Heart right ventricle (tissue), 16 donors: ENCODE measurements around the gene MAGED1. TPM values are rescaled to one million over a fixed set of nuclear protein-coding genes. Genes with fewer than 3 reads are reported as not detected.
A peak's percentile ranks its signal among the peaks of the same experiment; 100 is the strongest.

Experiments
- ATAC-seq, 8 donors: fragments of 200-7000 bp; cut with Tn5 transposase; one replicate each; pipeline ENCODE4 v1.9.1; 2020; ENCODE audit warnings: mild to moderate bottlenecking in 8 of 8, moderate library complexity in 8 of 8, moderate number of reproducible peaks in 1 of 8
- DNase-seq, 2 donors: peaks; one replicate each; pipeline ENCODE4 v3.0.0-alpha.2; 2020
- H3K27ac ChIP-seq, 10 donors: fragments of 200-600 bp; sonication (generic) in 2 of 10; one replicate each; pipeline versions ENCODE4 v1.5.0 to v1.8.0; 2020 to 2022; ENCODE audit warnings: mild to moderate bottlenecking in 3 of 10
- H3K27me3 ChIP-seq, 7 donors: fragments of 200-600 bp; one replicate each; pipeline ENCODE4 v1.8.0; 2021 to 2022; ENCODE audit warnings: mild to moderate bottlenecking in 2 of 7
- H3K36me3 ChIP-seq, 9 donors: fragments of 200-600 bp; sonication (generic) in 1 of 9; one replicate each; pipeline versions ENCODE4 v1.5.0 to v1.8.0; 2020 to 2022; ENCODE audit warnings: mild to moderate bottlenecking in 2 of 9
- H3K4me1 ChIP-seq, 9 donors: fragments of 200-600 bp; sonication (generic) in 1 of 9; one replicate each; pipeline versions ENCODE4 v1.5.0 to v1.8.0; 2020 to 2022; ENCODE audit warnings: mild to moderate bottlenecking in 4 of 9
- H3K4me3 ChIP-seq, 10 donors: fragments of 200-600 bp; sonication (generic) in 2 of 10; one replicate each; pipeline versions ENCODE4 v1.5.0 to v1.8.0; 2020 to 2022; ENCODE audit warnings: mild to moderate bottlenecking in 7 of 10, moderate library complexity in 2 of 10
- H3K9me3 ChIP-seq, 11 donors: fragments of 200-600 bp in 10 of 11; sonication (generic) in 2 of 11; one replicate each; pipeline versions ENCODE4 v1.5.0 to v1.8.0; 2013 to 2022; ENCODE audit warnings: mild to moderate bottlenecking in 2 of 11, control low read depth in 1 of 11, moderate library complexity in 1 of 11
- CTCF ChIP-seq, 9 donors: fragments of 200-600 bp; sonication (generic) in 2 of 9; IDR thresholded peaks; one replicate each; pipeline versions ENCODE4 v1.5.0 to v1.8.0; 2021 to 2022; ENCODE audit warnings: antibody characterized with exemption in 9 of 9, mild to moderate bottlenecking in 5 of 9, moderate library complexity in 1 of 9
- WGBS, 2 donors: extraction: QIAGEN DNeasy Blood & Tissue Kit; methylation state at CpG; one replicate each; pipeline ENCODE4 v1.1.7; 2013; ENCODE audit warnings: inconsistent platforms in 1 of 2; 5-methylcytosine and 5-hydroxymethylcytosine counted together
- intact Hi-C, 10 donors: fragments of 100-400 bp; cut with DNase I; formaldehyde crosslinking; loops; one replicate each; pipeline versions ENCODE4 v1.11.1 to v1.14.2; 2022
- long read RNA-seq, 3 donors: library from polyadenylated mRNA; unstranded; transcript quantifications; one replicate each; pipeline ENCODE4 v2.0.0, GENCODE V29; 2020 to 2021
- polyA plus RNA-seq, 2 donors: library from polyadenylated mRNA; stranded (reverse); fragments of 200-250 nt; gene quantifications; one replicate each; pipeline ENCODE4 v1.2.3, GENCODE V29; 2013
- total RNA-seq, 10 donors: library from RNA; stranded (reverse); fragmentation: NEBNext Ultra II Directional in 3 of 10; extraction: Animal tissue kit (Norgen Biotek cat#: 25700) in 3 of 10; gene quantifications; one replicate each; pipeline versions ENCODE4 v1.2.1 to v1.2.4, GENCODE V29; 2021 to 2023
- donor health status: Arrhythmogenic right ventricular cardiomyopathy.
- donor health status: ischemic (EF 13 %, LVEDD 7.1; RV severe dilation, severe dysfunction).
- donor health status: healthy with polysubstance abuse.
- donor health status: DM: no; HTN: yes; CAD: no.
- donor health status: DM: no; HTN: no; CAD: no.
- donor health status: ischemic (EF 25% LVEDD 6.9; RV normal size, moderate dysfunction).
- donor health status: ischemic (EF 25% LVEDD 5.7; RV mildly dilated, moderate dysfunction).
- donor health status: healthy.
- donor health status: DM: yes; HTN: yes; CAD: no.
- donor health status: Ischemic cardiomyopathy.
- donor health status: ischemic (EF 35%, LVEDD 5.7; RV mildly dilated, moderate dysfunction).
- donor health status: nonischemic (EF 11% LVEDD 7.7; RV severe dilation, severe dysfunction).
- donor health status: DM: yes; HTN: yes; CAD: no.
- donor health status: PGD.
- donor health status: ischemic (EF 29% LVEDD 5.4; RV normal size, mild dysfunction).
- donor health status: nonischemic (EF 23%, LVEDD 6.1; RV moderate dilation, normal function).

The MAGED1 gene
- total RNA-seq (100 to 1,000 TPM in 2 of 10 donors, 10 to 100 TPM in 8; 64.4 to 103 (median 83.0) TPM), polyA plus RNA-seq (10 to 100 TPM; 13.8 to 36.9 TPM)
- long read RNA-seq, donor 1, transcript MAGED1-201 (13 exons, 2,747 nt): major isoform, 20 of 67 reads
- long read RNA-seq, donor 1, transcript MAGED1-204 (13 exons, 2,701 nt): minor isoform, 11 of 67 reads
- long read RNA-seq, donor 1, partial matches to known transcripts: 34 of 67 reads
- long read RNA-seq, donor 1, other reads (novel, unspliced or antisense): 2 of 67 reads
- long read RNA-seq, donor 2, transcript MAGED1-204 (13 exons, 2,701 nt): major isoform, 11 of 73 reads
- long read RNA-seq, donor 2, transcript MAGED1-201 (13 exons, 2,747 nt): major isoform, 11 of 73 reads
- long read RNA-seq, donor 2, partial matches to known transcripts: 44 of 73 reads
- long read RNA-seq, donor 2, other reads (novel, unspliced or antisense): 7 of 73 reads
- long read RNA-seq, donor 3, transcript MAGED1-201 (13 exons, 2,747 nt): minor isoform, 34 of 221 reads
- long read RNA-seq, donor 3, transcript MAGED1-204 (13 exons, 2,701 nt): major isoform, 43 of 221 reads
- long read RNA-seq, donor 3, partial matches to known transcripts: 137 of 221 reads
- long read RNA-seq, donor 3, other reads (novel, unspliced or antisense): 7 of 221 reads

- peaks cover 0 to 29% (median 0%) of the 10 kb centered on the region in 9 donors for H3K4me1 ChIP-seq
- 1% methylated on average over 27 to 35 of the region's 35 CpGs for WGBS, 2 donors
- H3K36me3 ChIP-seq: peaks cover 0 to 20% (median 0%) of the 10 kb centered on the region in 9 donors
These were observed at the start of gene MAGED1 for GRCh38 chrX:51892921-51893745. TSS of gene MAGED1 (plus strand) at chrX:51893623. CDS start at chrX:51894305, 682 bp downstream.

GRCh38 chrX:51847463-51847862, 46.0 kb upstream of the MAGED1 start:
- 44 to 61% methylated on average over 3 of the region's 3 CpGs for WGBS, 2 donors
- H3K27ac ChIP-seq: no peak overlapping the region
- H3K36me3 ChIP-seq: no peaks in the 10 kb centered on the region
- no peak for DNase-seq
- intact Hi-C loops: no loop called here
- no peaks in the 10 kb centered on the region for H3K27me3 ChIP-seq
- TF ChIP-seq CTCF (IDR thresholded peaks at IDR 0.05): no peak
- ATAC-seq: no peak
- H3K9me3 ChIP-seq: no peaks in the 10 kb centered on the region
- no peak overlapping the region for H3K4me3 ChIP-seq
- H3K4me1 ChIP-seq: no peaks in the 10 kb centered on the region

More at GRCh38 chrX:51892921-51893745, at the start of gene MAGED1:
- Histone ChIP-seq H3K9me3 (peaks cover 0 to 4% (median 0%) of the 10 kb centered on the region in 11 donors), H3K27ac (peak within 1 kb of the TSS; percentile 21 to 83 (median 74)), H3K27me3 (no peaks in the 10 kb centered on the region), H3K4me3 (peak within 1 kb of the TSS; percentile 32 to 75 (median 61))
- peak; percentile 85 to 88 for DNase-seq
- TF ChIP-seq CTCF (IDR thresholded peaks at IDR 0.05): no peak
- ATAC-seq: peak; percentile 86 to 95 (median 92)
- intact Hi-C loops: no loop called here

- H3K27me3 ChIP-seq: no peaks in the 10 kb centered on the region
These were observed 41.8 kb upstream of the MAGED1 start for GRCh38 chrX:51851507-51852085.

More at GRCh38 chrX:51851507-51852085, 41.8 kb upstream of the MAGED1 start:
- peaks cover 0 to 11% (median 0%) of the 10 kb centered on the region in 11 donors for H3K9me3 ChIP-seq
- intact Hi-C loops: no loop called here
- no peak overlapping the region for H3K27ac ChIP-seq
- no peak overlapping the region for H3K4me3 ChIP-seq
- DNase-seq (no peak), ATAC-seq (no peak)
- H3K36me3 ChIP-seq: peaks cover 0 to 4% (median 0%) of the 10 kb centered on the region in 9 donors
- H3K4me1 ChIP-seq: no peaks in the 10 kb centered on the region
- TF ChIP-seq CTCF (IDR thresholded peaks at IDR 0.05): no peak
- 88 to 95% methylated on average over 3 of the region's 3 CpGs for WGBS, 2 donors
